NCI-H526 (cell line): ENCODE data around the gene GPR142.

Experiments used
- DNase-seq, 2 experiments: peaks; one replicate each; lab custom pipeline; 2025; lab: John Stamatoyannopoulos, UW

The GPR142 gene

GRCh38 chr17:74369665-74370490 lies 2.6 kb downstream of the GPR142 start:
- no peak for DNase-seq

GRCh38 chr17:74371653-74372147 lies 4.4 kb downstream of the GPR142 start:
- no peak for DNase-seq

- no peak for DNase-seq
Observed at GRCh38 chr17:74372426-74372825, 5.1 kb downstream of the GPR142 start.

DNA sequence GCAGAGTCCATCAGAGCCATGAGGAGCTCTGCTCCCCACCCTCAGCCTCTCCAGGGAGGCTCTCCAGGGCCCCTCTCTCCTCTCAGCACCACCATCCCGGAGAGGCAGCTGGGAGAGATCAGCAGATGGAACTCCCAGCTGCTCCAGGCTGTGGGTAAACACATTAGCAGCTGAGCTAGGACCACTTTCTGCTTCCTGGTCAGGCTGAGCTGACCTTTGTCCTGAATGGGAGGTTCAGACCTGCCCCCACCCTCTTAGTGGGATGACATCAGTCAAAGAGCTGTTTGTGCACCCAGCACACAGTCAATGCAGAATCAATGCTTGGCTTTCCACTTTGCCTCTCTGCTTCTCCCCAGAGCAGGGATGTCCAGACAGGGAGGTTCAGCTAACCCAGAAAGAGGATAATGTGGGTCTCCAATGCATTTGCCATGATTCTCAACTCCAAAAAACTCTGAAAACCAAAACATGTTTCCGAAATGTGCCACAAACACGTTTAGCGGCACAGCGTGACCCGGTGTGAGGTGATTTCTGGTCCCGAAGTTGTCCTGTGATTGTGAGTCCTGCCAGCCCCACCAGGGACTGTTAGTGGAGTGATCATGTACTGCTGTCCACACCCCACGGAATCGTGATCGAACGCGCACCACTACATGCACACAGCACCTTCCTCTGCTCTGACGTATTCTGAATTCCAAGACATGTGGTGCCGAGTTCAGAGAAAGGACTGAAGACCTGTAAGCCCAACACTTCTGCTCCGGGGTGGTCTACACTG lies 6.7 kb downstream of the GPR142 start:
- peak; percentile 36 to 75 for DNase-seq

DNA sequence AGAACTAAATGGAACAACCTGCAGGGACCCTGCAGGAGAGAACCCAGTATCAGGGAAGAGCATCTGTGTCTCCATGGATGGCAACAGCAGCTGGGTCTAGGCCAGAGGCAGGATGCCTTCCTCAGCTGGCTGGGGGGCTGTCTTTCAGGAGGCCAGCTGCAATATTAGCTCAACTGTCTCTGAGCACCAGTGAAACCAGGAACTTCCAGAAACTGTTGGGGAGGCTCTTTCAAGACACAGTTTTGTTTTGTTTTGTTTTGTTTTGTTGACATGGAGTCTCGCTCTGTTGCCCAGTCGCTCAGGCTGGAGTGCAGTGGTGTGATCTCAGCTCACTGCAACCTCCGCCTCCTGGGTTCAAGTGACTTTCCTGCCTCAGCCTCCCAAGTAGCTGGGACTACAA lies 7.6 kb downstream of the GPR142 start:
- peak in 1 of 2 experiments; percentile 70 for DNase-seq

DNA sequence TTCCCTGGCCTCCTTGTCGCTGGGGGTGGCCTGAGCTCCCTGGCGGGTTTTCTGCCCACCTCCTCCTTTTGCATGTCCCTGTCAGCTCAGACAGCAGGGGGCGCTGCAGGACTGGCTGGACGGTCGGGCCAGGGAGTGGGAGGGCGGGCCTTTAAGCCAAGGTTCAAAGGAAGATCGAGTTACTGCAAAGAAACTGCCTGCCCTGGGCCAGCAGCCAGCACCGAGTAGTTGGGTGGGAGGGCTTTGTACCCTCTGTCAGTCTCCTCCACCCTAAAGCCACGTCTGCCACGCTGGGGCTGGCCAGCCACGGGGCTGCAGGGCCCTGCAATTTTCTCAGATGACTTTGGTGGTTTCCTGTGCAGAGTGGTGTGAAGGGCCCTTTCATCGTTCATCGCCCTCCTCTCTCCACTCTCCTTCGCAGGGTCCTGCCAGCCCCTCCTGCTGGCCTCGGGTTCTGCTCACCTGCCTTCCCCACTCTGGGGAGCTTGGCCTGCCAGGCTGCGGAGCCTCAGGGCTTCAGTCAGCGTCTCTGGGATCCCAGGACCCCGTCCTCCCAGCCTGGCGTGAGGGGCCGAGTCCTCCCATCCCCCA lies 12.3 kb downstream of the GPR142 start:
- peak; percentile 59 to 91 for DNase-seq

DNA sequence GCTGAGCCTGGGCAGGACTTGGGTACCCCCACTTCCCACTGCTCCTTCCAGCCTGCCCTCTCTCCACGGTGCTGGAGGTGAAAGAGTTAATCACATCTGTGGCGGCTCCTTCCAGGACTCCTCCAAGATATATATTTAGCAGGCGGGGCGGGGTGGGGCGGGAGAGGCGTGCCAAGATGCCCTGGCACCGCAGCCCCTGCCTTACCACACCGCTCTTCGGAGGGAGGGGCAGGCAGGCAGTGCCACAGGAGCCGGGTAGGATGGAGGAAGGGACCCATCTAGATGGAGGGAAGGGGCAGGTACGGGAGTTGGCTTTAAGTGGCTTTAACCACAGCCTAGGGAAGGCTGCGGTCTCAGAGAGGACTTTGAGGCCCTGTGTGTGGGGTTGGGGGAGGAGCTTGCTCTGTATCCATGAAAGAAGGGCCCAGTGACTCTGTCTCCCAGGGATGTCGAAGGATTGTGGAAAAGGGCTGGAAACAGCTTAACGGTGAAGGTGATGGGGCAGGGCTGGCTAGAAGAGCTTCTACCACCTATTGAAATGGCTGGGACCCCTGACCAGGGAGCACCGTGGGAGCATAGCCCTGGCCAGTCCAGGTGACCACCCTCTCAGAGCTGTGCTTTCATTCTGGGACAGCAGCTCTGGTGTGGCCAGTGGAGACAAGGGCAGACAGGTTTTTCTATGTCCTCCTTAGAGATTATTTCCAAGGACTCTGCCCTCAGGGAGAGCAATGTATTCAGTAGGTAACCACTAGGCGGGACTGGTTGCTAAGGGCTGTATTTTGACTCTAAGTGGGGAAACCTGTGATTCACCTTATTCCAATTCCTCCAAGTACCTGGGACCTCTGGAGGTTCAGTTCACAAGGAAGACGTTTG lies 13.0 kb downstream of the GPR142 start:
- DNase-seq = peak in 1 of 2 experiments; percentile 38

- DNase-seq = no peak
Observed at GRCh38 chr17:74380959-74381808, 13.9 kb downstream of the GPR142 start.

GRCh38 chr17:74383141-74383540 lies 15.8 kb downstream of the GPR142 start:
- no peak for DNase-seq

- DNase-seq = no peak
Observed at GRCh38 chr17:74385201-74385600, 17.9 kb downstream of the GPR142 start.

- no peak for DNase-seq
Observed at GRCh38 chr17:74386386-74386785, 19.1 kb downstream of the GPR142 start.

- DNase-seq = no peak
Observed at GRCh38 chr17:74387365-74388218, 20.3 kb downstream of the GPR142 start.

GRCh38 chr17:74389084-74389753 lies 21.9 kb downstream of the GPR142 start:
- no peak for DNase-seq

- DNase-seq = no peak
Observed at GRCh38 chr17:74389937-74390679, 22.8 kb downstream of the GPR142 start.

- no peak for DNase-seq
Observed at GRCh38 chr17:74390680-74391653, 23.7 kb downstream of the GPR142 start.

- DNase-seq = no peak
Observed at GRCh38 chr17:74391771-74392170, 24.5 kb downstream of the GPR142 start.

- peak in 1 of 2 experiments; percentile 35 for DNase-seq
Observed at GRCh38 chr17:74392848-74393247, 25.5 kb downstream of the GPR142 start.
